GM21526 (cell line): Measurements from ENCODE around the gene MUL1.
"Not testable (repeated sequence)": the region's sequence is repeated elsewhere in the genome, so short reads cannot be mapped to it uniquely, and the experiment has no call there.

Source experiments
- ATAC-seq: cut with Tn5 transposase; IDR thresholded peaks from one replicate; pipeline ENCODE4 v1.9.1; 2021; ENCODE audit warnings: moderate library complexity; ENCODE audit not compliant: unreplicated experiment, low FRiP score

Gene MUL1

GRCh38 chr1:20519609-20520262, 11.8 kb upstream of the MUL1 start:
- ATAC-seq, result not testable (repeated sequence)

DNA sequence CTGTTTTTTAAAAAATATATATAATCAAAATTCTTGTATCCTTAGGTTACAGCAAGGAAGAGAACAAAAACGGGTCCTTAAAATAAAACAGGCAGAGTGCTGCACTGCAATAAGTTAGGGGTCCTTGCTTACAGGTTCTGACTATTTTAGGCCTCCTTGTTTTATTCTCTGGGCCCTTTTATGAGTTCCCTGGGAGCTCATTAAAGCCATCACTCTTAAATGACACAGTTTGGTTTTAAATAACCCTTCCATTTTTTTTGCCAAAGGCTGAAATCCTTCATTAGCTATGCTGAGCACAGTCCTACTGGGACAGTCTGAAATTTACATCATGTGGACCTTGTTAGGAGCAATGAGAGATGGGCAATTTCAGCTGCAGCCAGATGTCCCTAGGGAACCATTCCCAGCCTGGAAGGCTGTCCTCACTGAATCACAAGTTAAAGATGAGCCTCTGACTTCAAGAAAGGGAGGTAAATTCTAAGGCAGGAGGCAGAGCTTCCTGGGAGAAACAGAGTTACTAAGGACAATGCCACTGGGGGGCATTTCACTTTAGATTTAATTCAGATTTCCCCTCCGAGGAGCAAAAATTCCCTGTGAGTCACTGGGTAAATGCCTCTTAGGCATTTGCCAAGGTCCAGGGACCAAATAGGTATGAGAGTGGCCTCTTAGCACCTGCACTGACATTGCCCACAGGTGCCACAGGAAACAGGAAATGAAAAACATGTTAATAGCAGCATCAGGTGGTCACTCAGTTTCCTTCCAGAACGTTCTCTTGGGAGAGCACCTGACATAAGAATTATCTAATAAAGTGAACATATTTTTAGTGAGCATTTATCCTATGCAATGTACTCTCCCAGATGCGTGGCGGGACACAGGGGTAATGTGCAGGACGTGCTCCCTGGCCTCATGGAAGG, 3.8 kb upstream of the MUL1 start:
- no peak for ATAC-seq

- ATAC-seq, result no peak
These were observed 440 bp upstream of the MUL1 start for GRCh38 chr1:20508411-20508771.

DNA sequence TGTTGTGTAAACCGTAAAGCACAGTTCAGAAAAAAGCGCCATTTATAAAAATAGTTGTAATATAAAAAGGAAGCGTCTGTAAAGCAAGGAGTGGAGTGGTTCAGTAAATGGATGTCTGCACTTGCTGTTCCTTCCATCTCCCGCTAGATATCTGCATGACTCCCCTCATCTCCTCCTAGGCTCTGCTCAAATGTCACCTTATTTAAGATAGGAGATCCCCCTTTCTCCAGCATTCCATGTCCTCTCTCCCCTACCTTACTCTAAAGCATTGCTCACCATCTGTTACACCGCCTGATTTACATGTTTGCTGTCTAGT, 745 bp downstream of the MUL1 start:
- ATAC-seq, result no peak

DNA sequence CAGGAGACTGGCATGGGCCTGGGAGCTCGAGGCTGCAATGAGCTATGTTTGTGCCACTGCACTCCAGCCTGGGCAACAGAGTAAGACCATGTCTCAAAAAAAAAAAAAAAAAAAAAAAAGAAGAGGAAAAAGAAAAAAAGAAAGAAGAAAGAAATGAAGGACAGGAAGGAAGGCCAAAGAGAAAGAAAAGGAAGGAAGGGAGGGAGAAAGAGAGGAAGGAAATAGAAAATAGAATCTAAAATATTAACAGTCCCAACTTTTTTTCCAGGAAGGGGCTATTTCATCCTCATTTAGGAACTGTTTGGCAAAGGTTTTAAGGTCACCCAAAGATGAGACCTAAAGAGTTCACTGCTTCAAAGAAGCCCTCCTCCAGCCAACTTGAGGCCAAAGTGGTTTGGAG, 2.5 kb downstream of the MUL1 start:
- ATAC-seq, result no peak

DNA sequence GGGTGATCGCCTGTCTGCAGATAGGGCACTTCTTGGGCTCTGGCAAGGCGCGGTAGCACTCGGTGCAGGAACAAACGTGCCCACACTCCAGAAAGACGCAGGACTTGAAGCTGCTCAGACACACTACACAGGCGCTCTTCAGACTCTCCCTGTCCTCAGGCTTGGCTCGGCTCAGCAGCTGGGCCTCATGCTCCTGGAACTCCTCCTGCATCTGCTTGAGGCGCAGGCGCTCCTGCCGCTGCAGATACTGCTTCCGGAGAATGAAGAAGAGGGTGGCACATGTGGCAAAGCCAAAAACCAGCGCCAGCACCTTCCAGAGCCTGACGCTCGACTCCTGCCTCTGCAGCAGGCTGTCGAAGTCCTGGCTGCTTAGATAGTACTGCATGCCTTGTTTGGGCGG, 7.2 kb downstream of the MUL1 start:
- ATAC-seq, result no peak

- ATAC-seq, result no peak
These were observed 8.2 kb downstream of the MUL1 start for GRCh38 chr1:20499718-20500117.

DNA sequence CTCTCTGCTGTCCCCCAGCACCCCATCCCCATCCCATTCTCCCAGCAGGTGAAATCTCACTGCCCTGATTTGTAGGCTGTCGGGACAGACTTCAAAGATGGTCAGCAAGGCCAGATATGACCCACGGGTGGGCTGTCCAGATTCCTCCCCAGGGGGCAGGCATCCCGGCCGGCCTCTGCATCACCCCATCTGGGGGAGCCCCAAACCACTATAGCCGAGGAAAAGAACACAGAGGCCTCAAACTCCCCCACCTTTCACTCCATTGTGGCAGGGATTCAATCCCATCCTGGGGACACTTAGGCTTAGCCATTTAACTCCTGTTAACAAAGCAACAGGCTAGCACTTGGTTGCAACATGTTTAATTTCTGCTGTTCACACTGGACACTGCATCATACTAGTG, 8.8 kb downstream of the MUL1 start:
- ATAC-seq, result no peak

GRCh38 chr1:20498116-20498515, 9.8 kb downstream of the MUL1 start:
- ATAC-seq, result no peak

- ATAC-seq, result no peak
These were observed 10.4 kb downstream of the MUL1 start for GRCh38 chr1:20497506-20497905.

GRCh38 chr1:20496725-20497383, 11.1 kb downstream of the MUL1 start:
- ATAC-seq, result not testable (repeated sequence)

GRCh38 chr1:20496241-20496661, 11.7 kb downstream of the MUL1 start:
- no peak for ATAC-seq

DNA sequence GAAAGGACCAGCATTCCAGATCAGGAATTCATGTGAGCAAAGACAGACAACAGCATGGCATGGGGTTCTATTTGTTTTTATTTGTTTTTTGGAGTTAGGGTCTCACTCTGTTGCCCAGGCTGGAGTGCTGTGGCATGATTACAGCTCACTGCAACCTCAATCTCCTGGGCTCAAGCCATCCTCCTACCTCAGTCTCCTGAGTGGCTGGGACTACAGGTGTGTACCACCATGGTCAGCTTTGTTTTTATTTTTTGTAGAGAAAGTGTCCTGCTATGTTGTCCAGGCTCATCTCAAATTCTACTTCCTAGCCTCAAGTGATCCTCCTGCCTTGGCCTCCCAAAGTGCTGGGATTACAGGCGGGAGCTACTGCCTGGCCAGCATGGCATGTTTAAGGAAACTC, 12.3 kb downstream of the MUL1 start:
- ATAC-seq, result no peak

GRCh38 chr1:20494609-20495311, 13.2 kb downstream of the MUL1 start:
- no peak for ATAC-seq

- ATAC-seq, result no peak
These were observed 13.9 kb downstream of the MUL1 start for GRCh38 chr1:20493839-20494608.

DNA sequence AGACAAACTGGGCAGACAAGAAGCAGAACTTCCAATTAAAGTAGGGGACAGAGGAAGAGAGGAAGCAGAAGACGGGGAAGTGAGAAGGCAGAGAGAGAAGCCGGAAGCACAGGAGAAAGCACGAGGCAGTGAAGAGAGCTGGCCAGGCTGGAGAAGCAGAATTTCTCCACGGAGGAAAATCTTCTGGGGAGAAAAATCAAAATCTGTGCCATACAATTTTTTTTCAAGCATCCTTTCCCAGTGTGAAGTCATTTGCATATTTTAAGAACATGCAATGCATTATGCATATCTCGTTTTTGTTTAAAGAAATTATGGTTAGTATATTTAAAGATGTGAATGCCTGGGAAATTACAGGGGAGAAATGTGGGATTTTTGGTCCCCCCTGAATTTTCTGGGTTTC, 14.6 kb downstream of the MUL1 start:
- no peak for ATAC-seq

- no peak for ATAC-seq
These were observed 15.2 kb downstream of the MUL1 start for GRCh38 chr1:20492751-20493150.

DNA sequence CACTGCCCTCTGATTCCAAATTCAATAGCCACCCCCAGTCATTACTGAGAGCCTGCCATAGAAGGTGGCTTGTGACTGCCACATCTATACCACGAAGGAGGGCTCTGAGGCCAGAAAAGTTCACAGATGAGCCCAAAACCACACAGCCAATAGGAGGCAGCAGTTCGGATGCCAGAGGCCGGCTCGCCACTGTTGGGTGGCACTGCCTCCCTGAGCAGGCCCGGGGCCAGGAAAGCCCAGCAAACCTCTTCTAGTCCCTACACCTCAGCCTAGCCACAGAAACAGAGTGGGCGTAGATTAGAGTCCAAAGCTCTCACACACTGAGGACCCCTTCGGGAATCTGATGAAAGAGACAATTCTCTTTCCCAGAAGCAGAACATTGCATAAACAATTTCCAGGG, 16.1 kb downstream of the MUL1 start:
- ATAC-seq, result no peak

DNA sequence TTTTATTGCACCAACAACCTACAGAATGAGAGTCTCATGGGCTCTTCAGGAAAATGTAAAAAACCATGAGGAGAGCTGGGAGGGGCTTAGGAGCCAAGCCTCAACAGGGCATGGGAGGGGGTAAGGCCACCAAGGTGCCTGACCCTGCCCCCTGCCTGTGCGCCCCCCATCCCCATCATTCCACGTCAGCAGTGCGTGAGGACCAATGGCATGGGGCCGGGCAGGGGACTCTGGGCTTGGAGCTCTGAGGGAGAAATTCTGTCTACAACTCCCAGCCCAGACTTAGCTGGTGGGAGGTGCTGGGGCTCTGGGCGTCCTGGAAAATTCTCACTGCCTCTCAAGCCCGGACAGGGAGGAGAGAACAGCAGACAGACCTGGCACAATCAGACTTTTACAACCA, 16.8 kb downstream of the MUL1 start:
- ATAC-seq, result no peak

DNA sequence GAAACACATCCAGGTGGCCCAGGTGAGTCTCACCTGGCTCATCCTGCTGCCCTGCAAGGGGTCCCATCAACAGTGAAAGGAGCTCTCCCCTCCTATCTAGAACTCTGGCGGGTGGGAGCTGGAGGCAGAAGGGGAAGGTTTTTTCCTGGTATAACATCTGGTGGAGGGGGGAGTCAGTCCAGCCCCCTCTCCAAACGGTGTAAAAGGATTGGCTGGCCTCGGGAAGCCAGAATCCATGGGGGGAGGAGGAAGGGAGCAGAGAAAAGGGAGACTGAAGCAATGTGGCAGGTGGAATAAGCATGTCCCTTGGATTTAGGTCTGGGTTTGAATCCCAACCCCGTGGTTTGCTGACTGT, 20.7 kb downstream of the MUL1 start:
- ATAC-seq, result no peak
